Keratinocyte (primary cell): Measurements from ENCODE around the gene KLHL42. TPM values are rescaled to one million over a fixed set of nuclear protein-coding genes. Genes with fewer than 3 reads are reported as not detected.
A peak's percentile ranks its signal among the peaks of the same experiment; 100 is the strongest.

Experiments used
- DNase-seq: peaks from one replicate; pipeline ENCODE4 v3.0.0-alpha.2; 2011; ENCODE audit warnings: low read depth, missing footprints, low spot score
- FAIRE-seq: peaks from 2 replicates; lab custom pipeline; 2011; peaks lifted over from hg19 to GRCh38; lab: Jason Lieb, UNC
- H2AFZ ChIP-seq: 2 replicates; pipeline ENCODE4 v1.6.0; 2012; ENCODE audit warnings: low read length, control low read depth, inconsistent platforms; ENCODE audit not compliant: control insufficient read depth
- H3K27ac ChIP-seq: 2 replicates; pipeline ENCODE4 v1.5.1; 2011; ENCODE audit warnings: low read length; ENCODE audit not compliant: control insufficient read depth, insufficient read depth
- H3K27me3 ChIP-seq: 3 replicates; pipeline ENCODE4 v1.6.0; 2011; ENCODE audit warnings: low read length; ENCODE audit not compliant: control insufficient read depth, insufficient read depth; ENCODE audit errors: extremely low read depth
- H3K36me3 ChIP-seq, 2 experiments: 2 replicates in 1 of 2; 3 replicates in 1 of 2; pipeline ENCODE4 v1.5.1; 2011; ENCODE audit warnings: low read length in 2 of 2, mild to moderate bottlenecking in 1 of 2; ENCODE audit not compliant: control insufficient read depth in 2 of 2, insufficient read depth in 2 of 2; ENCODE audit errors: extremely low read depth in 1 of 2
- H3K4me1 ChIP-seq: 3 replicates; pipeline ENCODE4 v1.5.1; 2011; ENCODE audit warnings: low read length; ENCODE audit not compliant: control insufficient read depth, insufficient read depth; ENCODE audit errors: extremely low read depth
- H3K4me2 ChIP-seq: 3 replicates; pipeline ENCODE4 v1.6.0; 2011; ENCODE audit warnings: low read depth, low read length; ENCODE audit not compliant: control insufficient read depth, insufficient read depth; ENCODE audit errors: extremely low read depth
- H3K4me3 ChIP-seq, 3 experiments: fragments of 200-600 bp in 1 of 3; sonication (generic) in 1 of 3; 2 replicates in 2 of 3; 3 replicates in 1 of 3; pipeline ENCODE4 v1.5.1; 2011 to 2016; ENCODE audit warnings: low read length in 3 of 3, mild to moderate bottlenecking in 3 of 3, control low read depth in 2 of 3, inconsistent platforms in 1 of 3, low read depth in 1 of 3, mixed read lengths in 1 of 3, mixed run types in 1 of 3, moderate library complexity in 1 of 3; ENCODE audit not compliant: control insufficient read depth in 2 of 3, insufficient read depth in 2 of 3; ENCODE audit errors: extremely low read depth in 1 of 3
- H3K79me2 ChIP-seq: 2 replicates; pipeline ENCODE4 v1.6.0; 2012; ENCODE audit warnings: low read length; ENCODE audit not compliant: control insufficient read depth, insufficient read depth
- H3K9ac ChIP-seq: 3 replicates; pipeline ENCODE4 v1.6.0; 2011; ENCODE audit warnings: low read length; ENCODE audit not compliant: control insufficient read depth, insufficient read depth; ENCODE audit errors: extremely low read depth
- H3K9me1 ChIP-seq: 3 replicates; pipeline ENCODE4 v1.6.0; 2011; ENCODE audit warnings: low read length; ENCODE audit not compliant: control insufficient read depth, insufficient read depth; ENCODE audit errors: extremely low read depth
- H3K9me3 ChIP-seq: 2 replicates; pipeline ENCODE4 v1.5.1; 2012; ENCODE audit warnings: low read depth, low read length; ENCODE audit not compliant: control insufficient read depth
- H4K20me1 ChIP-seq: 3 replicates; pipeline ENCODE4 v1.6.0; 2011; ENCODE audit warnings: low read length; ENCODE audit not compliant: control insufficient read depth, insufficient read depth; ENCODE audit errors: extremely low read depth
- EZH2 ChIP-seq: IDR thresholded peaks from one replicate; pipeline ENCODE4 v1.6.1; 2012; ENCODE audit warnings: inconsistent platforms, mild to moderate bottlenecking, low read length, moderate library complexity
- dilution Hi-C: fragments of 300-500 bp; cut with MboI; formaldehyde crosslinking; loops from one replicate; pipeline ENCODE4 v1.7.0; 2020; ENCODE audit warnings: low sequenced_read_pairs; ENCODE audit not compliant: extremely low pct_ligation_motif_present
- polyA plus RNA-seq, 5 experiments: library from polyadenylated mRNA; depleted of rRNA in 3 of 5; stranded (reverse) in 3 of 5; stranded (forward) in 1 of 5; unstranded in 1 of 5; fragments of >200 nt; gene quantifications; 1 replicate in 1 of 5; 2 replicates in 3 of 5; 3 replicates in 1 of 5; pipeline versions ENCODE4 v1.2.1 to v1.2.3, GENCODE V29; 2011 to 2012; ENCODE audit warnings: missing spikeins in 2 of 5, low read depth in 1 of 5, low replicate concordance in 1 of 5
- TF ChIP-seq, protein P1 (sequence below), 3 experiments: IDR thresholded peaks in 1 of 3; conservative IDR thresholded peaks in 1 of 3; optimal IDR thresholded peaks in 1 of 3; 2 replicates in 2 of 3; 3 replicates in 1 of 3; pipeline versions ENCODE3 to v1.5.1; 2011; ENCODE audit warnings: low read length in 3 of 3, mild to moderate bottlenecking in 3 of 3, moderate library complexity in 2 of 3, control low read depth in 1 of 3, inconsistent platforms in 1 of 3; ENCODE audit not compliant: insufficient read depth in 2 of 3; ENCODE audit errors: extremely low read depth in 1 of 3

The KLHL42 gene
- polyA plus RNA-seq, 1 donor (not counting 4 experiments of a cell fraction or from before 2014, with no cell fraction given), result 27.2 TPM

- DNase-seq (peak; percentile 23), FAIRE-seq (peak; percentile 67)
- H3K4me2 ChIP-seq, result peak overlapping the region; percentile 81
- peaks cover 31% of the 10 kb centered on the region for H3K4me1 ChIP-seq
- peak overlapping the region; percentile 94 for H3K27ac ChIP-seq
- H3K4me3 ChIP-seq, result peak overlapping the region in 2 of 3 experiments; percentile 23 to 29
- H3K9me3 ChIP-seq, result no peaks in the 10 kb centered on the region
- peak overlapping the region; percentile 20 for H2AFZ ChIP-seq
- no peaks in the 10 kb centered on the region for H3K79me2 ChIP-seq
- H3K27me3 ChIP-seq, result no peaks in the 10 kb centered on the region
- no peaks in the 10 kb centered on the region for H3K36me3 ChIP-seq
- no peak for TF ChIP-seq EZH2
- TF ChIP-seq, protein P1, sequence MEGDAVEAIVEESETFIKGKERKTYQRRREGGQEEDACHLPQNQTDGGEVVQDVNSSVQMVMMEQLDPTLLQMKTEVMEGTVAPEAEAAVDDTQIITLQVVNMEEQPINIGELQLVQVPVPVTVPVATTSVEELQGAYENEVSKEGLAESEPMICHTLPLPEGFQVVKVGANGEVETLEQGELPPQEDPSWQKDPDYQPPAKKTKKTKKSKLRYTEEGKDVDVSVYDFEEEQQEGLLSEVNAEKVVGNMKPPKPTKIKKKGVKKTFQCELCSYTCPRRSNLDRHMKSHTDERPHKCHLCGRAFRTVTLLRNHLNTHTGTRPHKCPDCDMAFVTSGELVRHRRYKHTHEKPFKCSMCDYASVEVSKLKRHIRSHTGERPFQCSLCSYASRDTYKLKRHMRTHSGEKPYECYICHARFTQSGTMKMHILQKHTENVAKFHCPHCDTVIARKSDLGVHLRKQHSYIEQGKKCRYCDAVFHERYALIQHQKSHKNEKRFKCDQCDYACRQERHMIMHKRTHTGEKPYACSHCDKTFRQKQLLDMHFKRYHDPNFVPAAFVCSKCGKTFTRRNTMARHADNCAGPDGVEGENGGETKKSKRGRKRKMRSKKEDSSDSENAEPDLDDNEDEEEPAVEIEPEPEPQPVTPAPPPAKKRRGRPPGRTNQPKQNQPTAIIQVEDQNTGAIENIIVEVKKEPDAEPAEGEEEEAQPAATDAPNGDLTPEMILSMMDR (optimal IDR thresholded peaks at IDR 0.05 in 1 of 3, IDR thresholded peaks at IDR 0.05 in 1 of 3, conservative IDR thresholded peaks at IDR 0.05 in 1 of 3; ENCODE audit: extremely low read depth in 1 of 3, insufficient read depth in 2 of 3, low read length in 3 of 3), result peak; percentile 68 to 85 (median 75)
- H3K9ac ChIP-seq, result peak overlapping the region; percentile 72
- H3K9me1 ChIP-seq, result no peaks in the 10 kb centered on the region
- dilution Hi-C loops, result no loop called here
- H4K20me1 ChIP-seq, result no peaks in the 10 kb centered on the region
These were observed 41.4 kb downstream of the KLHL42 start for GRCh38 chr12:27821259-27821973.

- Histone ChIP-seq H3K36me3 (no peaks in the 10 kb centered on the region), H2AFZ (peak overlapping the region; percentile 43), H3K9me1 (no peaks in the 10 kb centered on the region), H3K4me1 (peaks cover 31% of the 10 kb centered on the region), H3K9ac (peak overlapping the region; percentile 72), H4K20me1 (no peaks in the 10 kb centered on the region), H3K4me2 (peak overlapping the region; percentile 81), H3K9me3 (no peaks in the 10 kb centered on the region), H3K27ac (peak overlapping the region; percentile 94), H3K27me3 (no peaks in the 10 kb centered on the region), H3K4me3 (peak overlapping the region in 2 of 3 experiments; percentile 29 to 47), H3K79me2 (no peaks in the 10 kb centered on the region)
- dilution Hi-C loops, result no loop called here
- TF ChIP-seq, protein P1 (optimal IDR thresholded peaks at IDR 0.05 in 1 of 3, IDR thresholded peaks at IDR 0.05 in 1 of 3, conservative IDR thresholded peaks at IDR 0.05 in 1 of 3; ENCODE audit: extremely low read depth in 1 of 3, insufficient read depth in 2 of 3, low read length in 3 of 3), result no peak
- no peak for TF ChIP-seq EZH2
- peak; percentile 97 for FAIRE-seq
- DNase-seq, result peak; percentile 76
These were observed 42.2 kb downstream of the KLHL42 start for GRCh38 chr12:27822076-27822712.
